HepG2 (cell line): ENCODE data around the gene PIK3R3. TPM values are rescaled to one million over a fixed set of nuclear protein-coding genes. Genes with fewer than 3 reads are reported as not detected.

Experiments used
- ATAC-seq: fragments of 200-7000 bp; cut with Tn5 transposase; 3 replicates; pipeline ENCODE4 v1.9.1; 2020; ENCODE audit warnings: mild to moderate bottlenecking, moderate library complexity
- BruUV-seq: library from RNA; stranded (reverse); fragments of 400-500 nt; replicated peaks from 2 replicates; lab custom pipeline; 2021; lab: Mats Ljungman, UMichigan
- CTCF ChIA-PET: fragments of 300-600 bp; formaldehyde crosslinking; extraction: SDS; loops from one replicate; lab custom pipeline; 2021; ENCODE audit warnings: low total read pairs, inconsistent platforms, low intra/inter-chr PET ratio; lab: Yijun Ruan, JAX
- POLR2A ChIA-PET: fragments of 350-600 bp; sonication (Branson Sonifier 250); formaldehyde crosslinking; loops from one replicate; lab custom pipeline; 2020; ENCODE audit warnings: antibody characterized with exemption, inconsistent platforms; lab: Yijun Ruan, JAX
- DNase-seq: peaks from one replicate; pipeline ENCODE4 v3.0.0-alpha.2; 2015; ENCODE audit warnings: low spot score
- FAIRE-seq: peaks from 3 replicates; lab custom pipeline; 2011; peaks lifted over from hg19 to GRCh38; lab: Jason Lieb, UNC
- H2AFZ ChIP-seq: one replicate; pipeline ENCODE4 v1.6.1; 2011; ENCODE audit warnings: low read length, inconsistent platforms
- H3K27ac ChIP-seq: fragments of 300-600 bp; 3 replicates; pipeline ENCODE4 v1.8.0; 2011; ENCODE audit warnings: mixed run types, mild to moderate bottlenecking, mixed read lengths, low read length, inconsistent platforms; ENCODE audit not compliant: insufficient read depth; ENCODE audit errors: extremely low read length
- H3K27me3 ChIP-seq, 2 experiments: fragments of 200-600 bp in 1 of 2; 2 replicates in 1 of 2; 3 replicates in 1 of 2; pipeline versions ENCODE4 v1.6.0 to v1.8.0; 2011; ENCODE audit warnings: low read length in 2 of 2, mild to moderate bottlenecking in 2 of 2, moderate library complexity in 2 of 2, inconsistent platforms in 1 of 2; ENCODE audit not compliant: insufficient read depth in 2 of 2, control insufficient read depth in 1 of 2
- H3K36me3 ChIP-seq, 2 experiments: fragments of 200-600 bp in 1 of 2; replicated peaks in 1 of 2; 2 replicates in 1 of 2; 3 replicates in 1 of 2; pipeline versions ENCODE4 v1.5.1 to v1.8.0; 2011; ENCODE audit warnings: low read length in 2 of 2, inconsistent platforms in 1 of 2; ENCODE audit not compliant: insufficient read depth in 2 of 2, control insufficient read depth in 1 of 2
- H3K4me1 ChIP-seq: 2 replicates; pipeline ENCODE4 v1.5.1; 2012; ENCODE audit warnings: low read length, inconsistent platforms; ENCODE audit not compliant: insufficient read depth
- H3K4me2 ChIP-seq: 2 replicates; pipeline ENCODE4 v1.6.0; 2011; ENCODE audit warnings: low read depth, low read length, inconsistent platforms
- H3K4me3 ChIP-seq, 3 experiments: fragments of 200-600 bp in 1 of 3; sonication (generic), shearing (Covaris generic) in 1 of 3; replicated peaks in 1 of 3; 2 replicates each; pipeline ENCODE4 v1.5.1; 2011 to 2016; ENCODE audit warnings: low read length in 3 of 3, inconsistent platforms in 2 of 3, low read depth in 2 of 3, mild to moderate bottlenecking in 2 of 3, control low read depth in 1 of 3, mixed read lengths in 1 of 3; ENCODE audit not compliant: insufficient read depth in 1 of 3
- H3K79me2 ChIP-seq: one replicate; pipeline ENCODE4 v1.6.1; 2011; ENCODE audit warnings: low read length, inconsistent platforms; ENCODE audit not compliant: insufficient read depth
- H3K9ac ChIP-seq: 2 replicates; pipeline ENCODE4 v1.6.0; 2011; ENCODE audit warnings: mild to moderate bottlenecking, low read depth, low read length, inconsistent platforms; ENCODE audit not compliant: insufficient read depth
- H3K9me3 ChIP-seq: 2 replicates; pipeline ENCODE4 v1.5.1; 2012; ENCODE audit warnings: mild to moderate bottlenecking, low read length
- H4K20me1 ChIP-seq: 2 replicates; pipeline ENCODE4 v1.6.0; 2011; ENCODE audit warnings: inconsistent platforms, mild to moderate bottlenecking, low read length, moderate library complexity; ENCODE audit not compliant: insufficient read depth
- KLF15 ChIP-seq: sonication (generic); formaldehyde crosslinking; IDR thresholded peaks from 2 replicates; pipeline ENCODE4 v1.8.1; 2023; ENCODE audit warnings: borderline replicate concordance, mild to moderate bottlenecking, inconsistent platforms, missing genetic modification reagents, mixed read lengths
- PHF21A ChIP-seq: sonication (generic); formaldehyde crosslinking; IDR thresholded peaks from 2 replicates; pipeline ENCODE4 v1.5.0; 2020; ENCODE audit warnings: mild to moderate bottlenecking, missing genetic modification reagents
- SOX13 ChIP-seq, 3 experiments: fragments of 450-650 bp in 1 of 3; sonication (generic) in 1 of 3; formaldehyde crosslinking in 1 of 3; IDR thresholded peaks in 2 of 3; conservative IDR thresholded peaks in 1 of 3; 2 replicates each; pipeline versions ENCODE4 v1.5.0 to v1.6.1; 2016 to 2020; ENCODE audit warnings: antibody characterized with exemption in 1 of 3, mild to moderate bottlenecking in 1 of 3, missing compliant biosample characterization in 1 of 3, missing genetic modification reagents in 1 of 3, moderate library complexity in 1 of 3
- SOX6 ChIP-seq, 2 experiments: fragments of 450-650 bp in 1 of 2; sonication (generic) in 1 of 2; formaldehyde crosslinking in 1 of 2; IDR thresholded peaks; 2 replicates each; pipeline versions ENCODE4 v1.4.0 to v1.6.1; 2017 to 2020; ENCODE audit warnings: antibody characterized with exemption in 1 of 2, mild to moderate bottlenecking in 1 of 2, missing genetic modification reagents in 1 of 2
- TOPORS ChIP-seq: sonication (generic); formaldehyde crosslinking; IDR thresholded peaks from 2 replicates; pipeline ENCODE4 v1.8.0; 2023; ENCODE audit warnings: mild to moderate bottlenecking, missing genetic modification reagents
- ZFP90 ChIP-seq: sonication (generic); formaldehyde crosslinking; IDR thresholded peaks from 2 replicates; pipeline ENCODE4 v1.8.0; 2022; ENCODE audit warnings: missing genetic modification reagents, mild to moderate bottlenecking, inconsistent platforms, borderline replicate concordance
- ZNF572 ChIP-seq: sonication (generic); formaldehyde crosslinking; IDR thresholded peaks from 2 replicates; pipeline ENCODE4 v1.5.1; 2020; ENCODE audit warnings: mild to moderate bottlenecking, missing genetic modification reagents
- WGBS: methylation state at CpG from one replicate; pipeline ENCODE4 v1.1.6; 2017; ENCODE audit warnings: low lambda C conversion rate; 5-methylcytosine and 5-hydroxymethylcytosine counted together
- in situ Hi-C: cut with HindIII; loops from 2 replicates; pipeline ENCODE4 v1.10.0; 2017; ENCODE audit warnings: low pct_unique_long_range_greater_than_20kb; ENCODE audit not compliant: extremely low pct_ligation_motif_present
- intact Hi-C: fragments of 100-400 bp; cut with micrococcal nuclease; formaldehyde crosslinking; loops from one replicate; pipeline ENCODE4 v1.10.0; 2022; ENCODE audit not compliant: unreplicated experiment
- polyA plus RNA-seq, 8 experiments: library from polyadenylated mRNA; depleted of rRNA in 3 of 8; stranded (reverse) in 7 of 8; unstranded in 1 of 8; fragments of >200 nt; fragmentation: Illumina TruSeq in 4 of 8; extraction: Trizol in 4 of 8; gene quantifications; 2 replicates each; pipeline versions ENCODE4 v1.2.1 to v1.2.3, GENCODE V29; 2011 to 2016; ENCODE audit warnings: low read depth in 4 of 8, missing spikeins in 1 of 8, mixed read lengths in 1 of 8; ENCODE audit not compliant: insufficient read depth in 1 of 8
- total RNA-seq, 5 experiments: library from RNA; depleted of rRNA; stranded (reverse); fragments of >200 nt; fragmentation: Illumina TruSeq; extraction: Trizol; gene quantifications; 2 replicates each; pipeline ENCODE4 v1.2.3, GENCODE V29; 2016; ENCODE audit warnings: low read depth in 1 of 5
- TF ChIP-seq, protein P1 (sequence below): sonication (generic); formaldehyde crosslinking; IDR thresholded peaks from 2 replicates; pipeline ENCODE4 v1.4.0; 2020; ENCODE audit warnings: missing genetic modification reagents
- TF ChIP-seq, protein P2 (sequence below): sonication (generic); formaldehyde crosslinking; IDR thresholded peaks from 2 replicates; pipeline ENCODE4 v1.5.1; 2020; ENCODE audit warnings: mild to moderate bottlenecking, missing genetic modification reagents, moderate library complexity

Gene PIK3R3
- total and polyA plus RNA-seq, 2 of the 13 experiments (the other 11 are each of a cell fraction or from before 2014, with no cell fraction given) = 0.37 to 6.9 TPM

DNA sequence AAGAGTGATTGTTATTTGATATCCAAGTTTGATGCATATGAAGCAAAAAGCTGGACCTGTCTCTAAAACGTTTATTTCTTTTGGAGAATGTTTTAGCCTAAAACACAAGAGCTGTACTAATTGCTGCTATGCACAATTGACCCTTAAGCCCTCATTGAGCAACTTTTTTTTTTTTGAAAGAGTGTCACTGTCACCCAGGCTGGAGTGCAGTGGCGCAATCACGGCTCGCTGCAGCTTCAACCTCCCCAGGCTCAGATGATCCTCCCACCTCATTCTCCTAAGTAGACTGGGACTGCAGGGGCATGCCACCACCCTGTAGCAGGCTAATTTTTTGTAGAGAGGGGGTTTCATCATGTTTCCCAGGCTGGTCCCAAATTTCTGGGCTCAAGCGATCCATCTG is 129.1 kb downstream of the PIK3R3 start (continued):
- TF ChIP-seq KLF15 = no peak
- TF ChIP-seq SOX13 (IDR thresholded peaks at IDR 0.05) = no peak
- TF ChIP-seq SOX13 (CRISPR knock-in tag; conservative IDR thresholded peaks at IDR 0.05 in 1 of 2, IDR thresholded peaks at IDR 0.05 in 1 of 2) = peak in 1 of 2 experiments; percentile 44; a peak in 2 of 4 replicates
- TF ChIP-seq, protein P1, sequence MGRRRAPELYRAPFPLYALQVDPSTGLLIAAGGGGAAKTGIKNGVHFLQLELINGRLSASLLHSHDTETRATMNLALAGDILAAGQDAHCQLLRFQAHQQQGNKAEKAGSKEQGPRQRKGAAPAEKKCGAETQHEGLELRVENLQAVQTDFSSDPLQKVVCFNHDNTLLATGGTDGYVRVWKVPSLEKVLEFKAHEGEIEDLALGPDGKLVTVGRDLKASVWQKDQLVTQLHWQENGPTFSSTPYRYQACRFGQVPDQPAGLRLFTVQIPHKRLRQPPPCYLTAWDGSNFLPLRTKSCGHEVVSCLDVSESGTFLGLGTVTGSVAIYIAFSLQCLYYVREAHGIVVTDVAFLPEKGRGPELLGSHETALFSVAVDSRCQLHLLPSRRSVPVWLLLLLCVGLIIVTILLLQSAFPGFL = no peak
- TF ChIP-seq, protein P2, sequence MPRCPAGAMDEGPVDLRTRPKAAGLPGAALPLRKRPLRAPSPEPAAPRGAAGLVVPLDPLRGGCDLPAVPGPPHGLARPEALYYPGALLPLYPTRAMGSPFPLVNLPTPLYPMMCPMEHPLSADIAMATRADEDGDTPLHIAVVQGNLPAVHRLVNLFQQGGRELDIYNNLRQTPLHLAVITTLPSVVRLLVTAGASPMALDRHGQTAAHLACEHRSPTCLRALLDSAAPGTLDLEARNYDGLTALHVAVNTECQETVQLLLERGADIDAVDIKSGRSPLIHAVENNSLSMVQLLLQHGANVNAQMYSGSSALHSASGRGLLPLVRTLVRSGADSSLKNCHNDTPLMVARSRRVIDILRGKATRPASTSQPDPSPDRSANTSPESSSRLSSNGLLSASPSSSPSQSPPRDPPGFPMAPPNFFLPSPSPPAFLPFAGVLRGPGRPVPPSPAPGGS (CRISPR knock-in tag) = no peak
- no peak for TF ChIP-seq SOX6 (IDR thresholded peaks at IDR 0.05)
- TF ChIP-seq SOX6 (CRISPR knock-in tag; IDR thresholded peaks at IDR 0.05) = peak; percentile 33; the same call in 1 of the 2 replicates
- TF ChIP-seq ZNF572 (CRISPR knock-in tag) = no peak
- TF ChIP-seq PHF21A (CRISPR knock-in tag) = peak; percentile 21; the same call in 1 of the 2 replicates
- no peak for TF ChIP-seq ZFP90 (CRISPR knock-in tag)

DNA sequence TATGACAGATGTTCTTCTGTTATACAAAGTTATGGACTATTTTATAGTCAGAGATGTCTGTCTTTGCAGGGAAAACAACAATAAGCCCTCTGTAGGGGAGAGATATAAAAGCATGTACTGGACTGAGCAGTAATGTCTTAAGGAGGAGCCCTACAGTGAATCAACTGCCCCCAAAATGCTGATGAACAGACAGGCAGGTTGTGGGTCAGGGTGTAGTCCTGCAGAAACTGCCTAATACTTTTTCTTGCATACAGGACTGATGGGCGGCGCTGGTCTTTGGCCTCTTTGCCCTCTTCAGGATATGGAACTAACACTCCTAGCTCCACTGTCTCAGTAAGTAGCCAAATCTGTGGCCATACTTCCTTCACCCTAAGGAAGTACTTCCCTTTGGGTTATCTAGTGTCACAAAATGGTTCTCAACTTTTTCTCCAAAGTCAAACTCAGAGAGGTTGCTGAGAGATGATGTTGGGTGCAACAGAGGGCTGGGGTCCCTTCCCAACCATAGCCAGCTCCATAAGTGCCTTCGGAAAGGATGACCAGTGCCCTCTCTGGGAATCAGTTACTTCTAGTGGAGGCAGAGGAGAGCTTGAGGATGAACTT is 129.8 kb downstream of the PIK3R3 start:
- H2AFZ ChIP-seq = no peak overlapping the region
- CTCF ChIA-PET = no interaction called here
- POLR2A ChIA-PET = no interaction called here
- no peaks in the 10 kb centered on the region for H3K9me3 ChIP-seq
- H3K27ac ChIP-seq = peak overlapping the region; percentile 19
- no peaks in the 10 kb centered on the region for H4K20me1 ChIP-seq
- WGBS = 100% methylated on average over 3 of the region's 3 CpGs
- DNase-seq (no peak), FAIRE-seq (no peak), ATAC-seq (peak; percentile 31)
- in situ Hi-C loops = no loop called here
- intact Hi-C loops = no loop called here
- no peak overlapping the region for H3K4me3 ChIP-seq
- BruUV-seq = no TSS peak
- H3K4me1 ChIP-seq = peaks cover 29% of the 10 kb centered on the region
- no peaks in the 10 kb centered on the region for H3K79me2 ChIP-seq
- H3K36me3 ChIP-seq = peaks cover 17 to 50% of the 10 kb centered on the region in 2 experiments
- TF ChIP-seq TOPORS (CRISPR knock-in tag) = no peak
- no peak overlapping the region for H3K4me2 ChIP-seq
- no peaks in the 10 kb centered on the region for H3K27me3 ChIP-seq
- no peak overlapping the region for H3K9ac ChIP-seq
